Breast epithelium (tissue), 4 donors: Measurements from ENCODE around the gene DACH1. TPM values are rescaled to one million over a fixed set of nuclear protein-coding genes. Genes with fewer than 3 reads are reported as not detected.

Experiments used
- DNase-seq, 2 donors: peaks; one replicate each; pipeline ENCODE4 v3.0.0-alpha.2; 2019; ENCODE audit warnings: low spot score in 2 of 2
- H3K27ac ChIP-seq, 2 donors: fragments of 200-600 bp; sonication (generic) in 1 of 2; one replicate each; pipeline ENCODE4 v1.5.1; 2016 to 2019; ENCODE audit warnings: mild to moderate bottlenecking in 1 of 2
- H3K27me3 ChIP-seq, 2 donors: fragments of 200-600 bp; sonication (generic) in 1 of 2; one replicate each; pipeline versions ENCODE4 v1.5.1 to v1.6.0; 2017 to 2019; ENCODE audit warnings: control low read depth in 1 of 2, mild to moderate bottlenecking in 1 of 2
- H3K36me3 ChIP-seq: fragments of 200-600 bp; one replicate; pipeline ENCODE4 v1.5.1; 2019
- H3K4me1 ChIP-seq, 2 donors: fragments of 200-600 bp; sonication (generic); one replicate each; pipeline ENCODE4 v1.5.1; 2016 to 2019; ENCODE audit warnings: control low read depth in 1 of 2
- H3K4me3 ChIP-seq, 3 donors: fragments of 200-600 bp; sonication (generic); 1 replicate in 2 of 3; 2 replicates in 1 of 3; pipeline ENCODE4 v1.5.1; 2016 to 2019; ENCODE audit warnings: mild to moderate bottlenecking in 3 of 3, moderate library complexity in 2 of 3
- H3K9me3 ChIP-seq, 2 donors: fragments of 200-600 bp; sonication (generic) in 1 of 2; one replicate each; pipeline ENCODE4 v1.5.1; 2016 to 2019; ENCODE audit warnings: control low read depth in 1 of 2
- CTCF ChIP-seq, 3 donors: fragments of 450-650 bp; IDR thresholded peaks; one replicate each; pipeline ENCODE4 v1.5.1; 2016 to 2017; ENCODE audit warnings: antibody characterized with exemption in 3 of 3, mild to moderate bottlenecking in 3 of 3, moderate library complexity in 3 of 3
- POLR2A ChIP-seq: fragments of 450-650 bp; IDR thresholded peaks from one replicate; pipeline ENCODE4 v1.6.1; 2016; ENCODE audit warnings: antibody characterized with exemption, mild to moderate bottlenecking, moderate library complexity
- POLR2AphosphoS5 ChIP-seq, 3 donors: sonication (generic); formaldehyde crosslinking; IDR thresholded peaks; one replicate each; pipeline ENCODE4 v1.6.1; 2017; ENCODE audit warnings: antibody characterized with exemption in 3 of 3
- intact Hi-C: fragments of 100-400 bp; cut with DNase I; formaldehyde crosslinking; loops from one replicate; pipeline ENCODE4 v1.15.1; 2023; ENCODE audit warnings: low total_unique reads
- total RNA-seq, 3 donors: library from RNA; depleted of rRNA; stranded (reverse); fragments of >200 nt; gene quantifications; one replicate each; pipeline ENCODE4 v1.1.0, GENCODE V29; 2016

DACH1 gene
- total RNA-seq, 3 donors from 2014 or later: 2.2 to 13.9 (median 11.5) TPM

- Histone ChIP-seq H3K36me3 (no peaks in the 10 kb centered on the region), H3K27ac (no peak overlapping the region), H3K27me3 (no peaks in the 10 kb centered on the region), H3K9me3 (no peaks in the 10 kb centered on the region), H3K4me1 (no peaks in the 10 kb centered on the region), H3K4me3 (no peak overlapping the region)
- TF ChIP-seq CTCF (IDR thresholded peaks at IDR 0.05) (no peak), POLR2AphosphoS5 (IDR thresholded peaks at IDR 0.05) (no peak)
- DNase-seq: no peak
- intact Hi-C loops: loop anchor here (10.0 kb wide), 1 partner anchor 828 kb away; no protein-coding TSS in a partner anchor
These were observed 263.7 kb downstream of the DACH1 start for GRCh38 chr13:71603255-71603654.

- H3K36me3 ChIP-seq: no peaks in the 10 kb centered on the region
- no peak overlapping the region for H3K4me3 ChIP-seq
- TF ChIP-seq POLR2AphosphoS5 (IDR thresholded peaks at IDR 0.05): no peak
- TF ChIP-seq POLR2A: no peak
- no peak for TF ChIP-seq CTCF (IDR thresholded peaks at IDR 0.05)
- no peaks in the 10 kb centered on the region for H3K27me3 ChIP-seq
- no peaks in the 10 kb centered on the region for H3K9me3 ChIP-seq
- intact Hi-C loops: loop anchor here (10.0 kb wide), 1 partner anchor 828 kb away; no protein-coding TSS in a partner anchor
- DNase-seq: no peak
- no peaks in the 10 kb centered on the region for H3K4me1 ChIP-seq
- no peak overlapping the region for H3K27ac ChIP-seq
These were observed 264.7 kb downstream of the DACH1 start for GRCh38 chr13:71602344-71602743.

DNA sequence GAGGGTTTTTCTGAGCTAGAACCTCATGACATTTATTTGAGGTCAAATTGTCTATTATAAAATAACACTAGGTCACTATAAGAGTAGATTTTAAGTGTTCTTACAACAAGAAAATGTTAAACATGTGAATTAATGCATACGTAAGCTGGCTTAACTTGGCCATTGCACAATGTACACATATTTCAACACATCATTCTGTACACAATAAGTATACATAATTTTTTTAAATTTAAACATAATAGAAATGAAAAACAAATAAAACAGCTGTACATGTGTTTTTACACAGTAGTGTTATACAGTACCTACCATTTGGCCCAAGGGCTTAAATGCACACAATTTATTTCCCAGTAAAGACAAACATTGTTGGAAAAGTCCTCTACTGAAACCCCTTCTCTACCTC, 269.9 kb downstream of the DACH1 start:
- Histone ChIP-seq H3K4me3 (no peak overlapping the region), H3K36me3 (no peaks in the 10 kb centered on the region), H3K27ac (no peak overlapping the region), H3K27me3 (no peaks in the 10 kb centered on the region), H3K9me3 (no peaks in the 10 kb centered on the region), H3K4me1 (no peaks in the 10 kb centered on the region)
- DNase-seq: no peak
- intact Hi-C loops: no loop called here
- TF ChIP-seq CTCF (IDR thresholded peaks at IDR 0.05) (no peak), POLR2A (no peak), POLR2AphosphoS5 (IDR thresholded peaks at IDR 0.05) (no peak)

GRCh38 chr13:71596116-71596515, 270.9 kb downstream of the DACH1 start:
- Histone ChIP-seq H3K9me3 (no peaks in the 10 kb centered on the region), H3K4me1 (no peaks in the 10 kb centered on the region), H3K27ac (no peak overlapping the region), H3K4me3 (no peak overlapping the region), H3K27me3 (no peaks in the 10 kb centered on the region), H3K36me3 (no peaks in the 10 kb centered on the region)
- DNase-seq: no peak
- intact Hi-C loops: no loop called here
- no peak for TF ChIP-seq POLR2AphosphoS5 (IDR thresholded peaks at IDR 0.05)
- TF ChIP-seq POLR2A: no peak
- no peak for TF ChIP-seq CTCF (IDR thresholded peaks at IDR 0.05)

DNA sequence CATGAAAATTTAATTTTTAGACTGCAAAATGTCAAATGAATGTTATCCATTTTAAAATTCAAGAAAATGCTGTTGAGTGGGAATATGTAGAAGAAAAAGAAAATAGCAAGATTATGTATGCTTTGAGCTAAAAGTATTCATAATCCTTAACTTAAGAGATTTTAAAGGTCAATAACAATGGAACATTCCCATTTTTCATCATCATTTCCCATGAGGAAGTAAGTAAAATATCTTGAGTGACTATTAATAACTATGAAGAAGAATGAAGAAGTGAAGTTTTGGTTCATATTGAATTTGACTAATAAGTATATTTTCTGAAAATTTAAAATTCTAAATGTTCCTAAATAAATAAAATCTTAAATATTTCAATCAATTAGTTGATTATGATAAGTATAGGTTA, 273.4 kb downstream of the DACH1 start:
- Histone ChIP-seq H3K27me3 (no peaks in the 10 kb centered on the region), H3K4me1 (no peaks in the 10 kb centered on the region), H3K27ac (no peak overlapping the region), H3K9me3 (no peaks in the 10 kb centered on the region), H3K36me3 (no peaks in the 10 kb centered on the region), H3K4me3 (no peak overlapping the region)
- no peak for DNase-seq
- intact Hi-C loops: no loop called here
- no peak for TF ChIP-seq POLR2A
- TF ChIP-seq POLR2AphosphoS5 (IDR thresholded peaks at IDR 0.05): no peak

- Histone ChIP-seq H3K27me3 (no peaks in the 10 kb centered on the region), H3K36me3 (no peaks in the 10 kb centered on the region), H3K9me3 (no peaks in the 10 kb centered on the region), H3K27ac (no peak overlapping the region), H3K4me3 (no peak overlapping the region), H3K4me1 (no peaks in the 10 kb centered on the region)
- no peak for DNase-seq
- TF ChIP-seq CTCF (IDR thresholded peaks at IDR 0.05) (no peak), POLR2A (no peak), POLR2AphosphoS5 (IDR thresholded peaks at IDR 0.05) (no peak)
- intact Hi-C loops: no loop called here
These were observed 275.6 kb downstream of the DACH1 start for GRCh38 chr13:71591374-71591773.
